ENCODE results near the gene GABRG1.

- TF ChIP-seq YY1 (IDR thresholded peaks at IDR 0.05; ENCODE audit: insufficient read depth, insufficient read length), result no peak
- TF ChIP-seq ZNF274 (IDR thresholded peaks at IDR 0.05; ENCODE audit: low read depth, low read length), result no peak
Observed at GRCh38 chr4:46051392-46051791, 72.5 kb downstream of the GABRG1 start.
